DOHH2 (cell line): ENCODE results near the gene ZNF608.

Experiments
- EZH2phosphoT487 ChIP-seq: fragments of 200-600 bp; sonication (generic); IDR thresholded peaks from 2 replicates; pipeline ENCODE4 v1.6.1; 2017; ENCODE audit warnings: borderline replicate concordance, mild to moderate bottlenecking, antibody characterized with exemption, low read length, moderate library complexity, mixed read lengths
- TF ChIP-seq, protein P1 (sequence below): fragments of 200-600 bp; sonication (generic); IDR thresholded peaks from one replicate; pipeline ENCODE4 v1.5.1; 2014; ENCODE audit warnings: antibody characterized with exemption, mild to moderate bottlenecking, low read depth, low read length; ENCODE audit not compliant: poor library complexity, severe bottlenecking

DNA sequence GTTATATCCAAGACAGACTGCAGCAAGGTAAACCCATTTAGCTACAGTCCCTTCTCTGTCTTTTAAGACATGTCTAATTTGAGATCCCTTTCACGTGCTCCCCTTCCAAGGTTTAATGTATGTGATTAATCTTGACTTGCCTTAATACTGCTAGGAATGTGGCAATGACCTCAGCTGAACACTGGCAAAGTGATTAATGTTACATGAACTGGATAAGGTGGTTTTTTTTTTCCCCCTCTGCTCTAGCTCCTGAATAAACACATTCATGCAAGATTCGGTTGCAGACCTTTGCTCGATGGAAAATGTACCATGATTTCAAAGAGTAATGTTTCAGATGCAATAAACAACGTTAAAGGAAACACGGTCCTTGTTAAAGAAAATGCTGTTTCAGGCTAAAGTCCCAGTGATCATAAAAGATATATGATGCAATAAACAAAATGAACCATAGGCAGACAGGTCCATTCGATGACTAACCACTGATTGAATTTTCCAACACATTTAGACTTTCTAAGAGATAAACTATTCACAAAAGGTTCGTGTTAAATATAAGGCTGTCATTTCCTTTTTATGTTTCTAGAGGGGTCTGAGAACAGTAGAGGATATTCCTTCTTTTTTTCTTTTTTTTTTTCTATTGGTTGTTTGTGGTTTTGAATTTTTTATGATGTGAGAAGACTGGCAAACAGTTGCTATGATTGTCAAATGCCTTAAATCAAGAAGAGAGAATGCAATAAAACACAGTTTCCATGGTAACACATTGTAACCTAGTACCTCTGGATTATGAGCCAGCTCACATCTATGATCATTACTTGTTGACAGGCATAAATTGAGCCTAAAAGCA, 44.7 kb upstream of the ZNF608 start:
- TF ChIP-seq, protein P1, sequence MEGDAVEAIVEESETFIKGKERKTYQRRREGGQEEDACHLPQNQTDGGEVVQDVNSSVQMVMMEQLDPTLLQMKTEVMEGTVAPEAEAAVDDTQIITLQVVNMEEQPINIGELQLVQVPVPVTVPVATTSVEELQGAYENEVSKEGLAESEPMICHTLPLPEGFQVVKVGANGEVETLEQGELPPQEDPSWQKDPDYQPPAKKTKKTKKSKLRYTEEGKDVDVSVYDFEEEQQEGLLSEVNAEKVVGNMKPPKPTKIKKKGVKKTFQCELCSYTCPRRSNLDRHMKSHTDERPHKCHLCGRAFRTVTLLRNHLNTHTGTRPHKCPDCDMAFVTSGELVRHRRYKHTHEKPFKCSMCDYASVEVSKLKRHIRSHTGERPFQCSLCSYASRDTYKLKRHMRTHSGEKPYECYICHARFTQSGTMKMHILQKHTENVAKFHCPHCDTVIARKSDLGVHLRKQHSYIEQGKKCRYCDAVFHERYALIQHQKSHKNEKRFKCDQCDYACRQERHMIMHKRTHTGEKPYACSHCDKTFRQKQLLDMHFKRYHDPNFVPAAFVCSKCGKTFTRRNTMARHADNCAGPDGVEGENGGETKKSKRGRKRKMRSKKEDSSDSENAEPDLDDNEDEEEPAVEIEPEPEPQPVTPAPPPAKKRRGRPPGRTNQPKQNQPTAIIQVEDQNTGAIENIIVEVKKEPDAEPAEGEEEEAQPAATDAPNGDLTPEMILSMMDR = no peak
- TF ChIP-seq EZH2phosphoT487 = no peak
